Measurements from ENCODE around the gene HNRNPA2B1.
"Not testable (repeated sequence)": the region's sequence is repeated elsewhere in the genome, so short reads cannot be mapped to it uniquely, and the experiment has no call there.

Gene HNRNPA2B1

DNA sequence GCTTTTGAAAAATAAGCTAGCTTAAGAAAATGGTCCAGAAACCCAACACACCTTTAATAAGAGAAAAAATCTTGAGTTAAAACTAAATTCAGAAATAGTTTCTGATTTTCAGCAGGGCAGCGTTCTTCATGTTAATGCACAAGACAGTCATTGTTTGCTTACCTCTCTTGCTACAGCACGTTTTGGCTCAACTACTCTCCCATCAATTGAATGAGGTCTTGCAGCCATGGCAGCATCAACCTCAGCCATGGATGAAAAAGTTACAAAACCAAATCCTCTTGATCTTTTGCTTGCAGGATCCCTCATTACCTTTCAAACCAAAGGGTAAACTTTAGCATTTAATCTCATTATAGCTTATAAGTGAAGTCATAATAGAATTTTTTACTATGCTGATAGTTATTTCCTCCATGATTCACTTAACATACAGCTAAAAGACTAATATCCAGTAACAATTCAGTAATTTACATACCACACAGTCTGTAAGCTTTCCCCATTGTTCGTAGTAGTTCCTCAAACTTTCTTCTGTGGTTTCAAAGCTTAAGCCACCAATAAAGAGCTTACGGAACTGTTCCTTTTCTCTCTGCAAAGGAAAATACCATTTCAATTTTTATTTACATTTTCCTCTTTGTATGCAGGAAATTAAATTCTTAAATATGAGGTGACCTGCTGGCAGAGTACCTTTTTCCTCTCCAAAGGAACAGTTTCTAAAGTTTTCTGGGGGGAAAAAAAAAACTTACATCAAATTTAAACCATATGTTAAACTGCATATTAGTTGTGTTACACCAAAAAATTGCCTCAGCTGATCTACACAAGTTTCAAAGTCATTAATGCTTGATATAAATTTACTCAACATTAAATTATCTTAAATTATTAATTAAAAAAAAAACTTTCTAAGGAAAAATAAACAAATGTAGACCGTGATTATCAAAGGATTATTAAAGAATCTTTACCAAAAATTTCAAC, 3.1 kb downstream of the HNRNPA2B1 start:
- DNase-seq (ENCODE audit: low read depth), result no peak
- Histone ChIP-seq H3K27me3 (replicated peaks; ENCODE audit: control insufficient read depth, insufficient read depth, low read length) (no peaks in the 10 kb centered on the region), H3K4me3 (ENCODE audit: low read length) (peak overlapping the region; percentile 99), H3K9ac (ENCODE audit: low read length) (peak overlapping the region; percentile 100), H3K36me3 (ENCODE audit: control insufficient read depth, insufficient read depth, low read length, severe bottlenecking) (peaks cover 53% of the 10 kb centered on the region), H3K4me1 (ENCODE audit: control insufficient read depth, insufficient read depth, low read length) (peaks cover 43% of the 10 kb centered on the region), H3K9me3 (ENCODE audit: control insufficient read depth, low read length) (no peaks in the 10 kb centered on the region)

DNA sequence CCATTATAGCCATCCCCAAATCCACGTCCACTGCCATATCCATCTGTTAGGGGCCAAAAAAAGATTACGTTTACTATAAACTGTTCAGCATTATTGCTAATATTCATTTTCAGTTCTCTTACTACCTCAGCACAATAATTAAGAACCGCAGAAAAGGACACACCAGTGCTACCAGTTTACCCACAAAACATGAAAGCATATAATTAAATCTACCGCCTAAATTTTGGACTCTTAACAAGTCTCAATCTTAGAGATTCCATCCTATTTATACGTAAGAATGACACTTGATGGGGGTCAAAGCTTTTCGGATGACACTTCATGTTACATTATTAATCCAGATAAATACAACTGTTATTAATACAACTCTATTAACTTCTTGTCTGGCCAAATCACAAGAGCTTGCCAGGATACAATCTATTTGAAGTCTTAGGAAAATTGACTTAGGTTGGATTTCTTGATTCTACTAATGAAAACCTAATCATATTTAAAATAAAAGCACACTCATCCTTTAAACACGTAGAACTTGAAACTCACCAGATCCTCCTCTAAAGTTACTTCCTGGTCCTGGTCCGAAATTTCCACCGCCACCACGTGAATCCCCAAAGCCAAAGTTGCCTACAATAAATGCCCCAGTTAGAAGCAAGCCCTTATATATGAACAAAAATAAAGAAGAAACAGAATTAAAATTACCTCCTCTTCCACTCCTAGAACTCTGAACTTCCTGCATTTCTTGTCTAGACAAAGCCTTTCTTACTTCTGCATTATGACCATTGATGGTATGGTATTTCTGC, 4.5 kb downstream of the HNRNPA2B1 start:
- H3K27me3 ChIP-seq (replicated peaks; ENCODE audit: control insufficient read depth, insufficient read depth, low read length), result no peaks in the 10 kb centered on the region
- no peaks in the 10 kb centered on the region for H3K9me3 ChIP-seq (ENCODE audit: control insufficient read depth, low read length)
- peaks cover 67% of the 10 kb centered on the region for H3K36me3 ChIP-seq (ENCODE audit: control insufficient read depth, insufficient read depth, low read length, severe bottlenecking)
- peak overlapping the region; percentile 99 for H3K4me3 ChIP-seq (ENCODE audit: low read length)
- DNase-seq (ENCODE audit: low read depth), result no peak
- peaks cover 43% of the 10 kb centered on the region for H3K4me1 ChIP-seq (ENCODE audit: control insufficient read depth, insufficient read depth, low read length)
- peak overlapping the region; percentile 100 for H3K9ac ChIP-seq (ENCODE audit: low read length)

DNA sequence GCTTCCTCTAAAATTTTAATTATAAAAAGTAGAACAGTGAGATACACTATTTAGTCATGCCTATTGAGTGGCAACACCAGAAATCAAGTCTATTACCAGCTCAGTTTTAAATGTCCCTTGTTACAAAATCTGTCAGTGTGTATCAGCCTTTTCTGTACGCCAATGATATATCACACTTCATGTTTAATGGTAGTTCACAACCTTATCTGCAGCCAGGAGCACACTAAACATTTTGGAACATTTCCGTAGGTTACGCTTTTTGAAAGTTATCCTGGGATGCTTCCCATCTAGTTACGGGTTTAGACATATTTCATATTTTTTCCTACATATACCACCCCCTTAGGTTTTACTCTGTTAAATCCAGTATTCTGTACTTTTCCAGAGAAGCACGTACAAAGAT, 5.4 kb downstream of the HNRNPA2B1 start:
- peak overlapping the region; percentile 100 for H3K9ac ChIP-seq (ENCODE audit: low read length)
- H3K4me3 ChIP-seq (ENCODE audit: low read length), result peak overlapping the region; percentile 24
- no peaks in the 10 kb centered on the region for H3K27me3 ChIP-seq (replicated peaks; ENCODE audit: control insufficient read depth, insufficient read depth, low read length)
- no peak for DNase-seq (ENCODE audit: low read depth)
- peaks cover 75% of the 10 kb centered on the region for H3K36me3 ChIP-seq (ENCODE audit: control insufficient read depth, insufficient read depth, low read length, severe bottlenecking)
- peaks cover 48% of the 10 kb centered on the region for H3K4me1 ChIP-seq (ENCODE audit: control insufficient read depth, insufficient read depth, low read length)
- H3K9me3 ChIP-seq (ENCODE audit: control insufficient read depth, low read length), result no peaks in the 10 kb centered on the region

DNA sequence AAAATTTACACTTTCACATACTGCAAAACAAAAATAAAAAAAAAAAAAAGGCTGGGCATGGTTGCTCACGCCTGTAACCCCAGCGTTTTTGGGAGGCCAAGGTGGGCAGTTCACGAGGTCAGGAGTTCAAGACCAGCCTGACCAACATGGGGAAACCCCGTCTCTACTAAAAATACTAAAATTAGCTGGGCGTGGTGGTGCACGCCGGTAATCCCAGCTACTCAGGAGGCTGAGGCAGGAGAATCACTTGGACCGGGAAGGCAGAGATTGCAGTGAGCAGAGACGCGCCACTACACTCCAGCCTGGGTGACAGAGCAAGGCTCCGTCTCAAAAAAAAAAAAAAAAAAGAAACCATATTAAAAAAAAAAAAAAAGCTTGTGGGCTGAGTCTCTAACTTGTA, 5.8 kb downstream of the HNRNPA2B1 start:
- H3K27me3 ChIP-seq (replicated peaks; ENCODE audit: control insufficient read depth, insufficient read depth, low read length); H3K9me3 ChIP-seq (ENCODE audit: control insufficient read depth, low read length); DNase-seq (ENCODE audit: low read depth); H3K4me3 ChIP-seq (ENCODE audit: low read length); H3K9ac ChIP-seq (ENCODE audit: low read length): not testable (repeated sequence)
- Histone ChIP-seq H3K36me3 (ENCODE audit: control insufficient read depth, insufficient read depth, low read length, severe bottlenecking) (peaks cover 80% of the 10 kb centered on the region), H3K4me1 (ENCODE audit: control insufficient read depth, insufficient read depth, low read length) (peaks cover 48% of the 10 kb centered on the region)

DNA sequence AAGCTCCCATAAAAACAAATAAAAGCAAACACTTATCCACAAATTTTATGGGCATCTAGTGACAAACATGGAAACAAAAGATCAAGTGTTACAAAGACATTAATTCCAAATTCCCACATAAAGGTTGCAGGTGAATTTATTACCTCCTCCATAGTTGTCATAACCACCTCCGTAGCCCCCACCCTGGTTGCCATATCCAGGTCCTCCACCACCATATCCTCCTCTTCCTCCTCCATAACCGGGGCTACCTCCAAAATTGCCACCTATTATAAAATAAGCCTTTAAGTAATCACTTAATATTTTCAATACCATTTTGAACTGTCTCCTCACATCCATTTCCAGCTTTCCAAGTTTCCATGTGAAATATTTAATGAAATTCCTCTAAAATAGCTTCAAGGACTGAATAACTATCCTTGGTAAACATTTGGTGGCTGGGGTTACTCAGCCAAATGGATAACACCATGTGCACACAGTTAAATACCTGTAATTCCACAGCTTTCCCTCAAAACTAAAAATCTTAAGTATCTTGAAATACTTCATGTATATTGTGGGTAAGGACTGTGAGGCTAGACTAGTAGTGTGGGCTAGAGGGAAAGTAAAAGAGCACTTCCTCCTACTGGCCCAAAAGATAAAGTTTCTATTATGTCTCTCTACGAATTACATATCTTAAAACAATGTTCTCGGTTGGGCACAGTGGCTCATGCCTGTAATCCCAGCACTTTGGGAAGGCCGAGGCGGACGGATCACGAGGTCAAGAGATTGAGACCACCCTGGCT, 6.9 kb downstream of the HNRNPA2B1 start:
- no peak for DNase-seq (ENCODE audit: low read depth)
- H3K9me3 ChIP-seq (ENCODE audit: control insufficient read depth, low read length), result no peaks in the 10 kb centered on the region
- no peak overlapping the region for H3K4me3 ChIP-seq (ENCODE audit: low read length)
- peak overlapping the region; percentile 20 for H3K9ac ChIP-seq (ENCODE audit: low read length)
- H3K4me1 ChIP-seq (ENCODE audit: control insufficient read depth, insufficient read depth, low read length), result peaks cover 52% of the 10 kb centered on the region
- no peaks in the 10 kb centered on the region for H3K27me3 ChIP-seq (replicated peaks; ENCODE audit: control insufficient read depth, insufficient read depth, low read length)
- H3K36me3 ChIP-seq (ENCODE audit: control insufficient read depth, insufficient read depth, low read length, severe bottlenecking), result peaks cover 91% of the 10 kb centered on the region

DNA sequence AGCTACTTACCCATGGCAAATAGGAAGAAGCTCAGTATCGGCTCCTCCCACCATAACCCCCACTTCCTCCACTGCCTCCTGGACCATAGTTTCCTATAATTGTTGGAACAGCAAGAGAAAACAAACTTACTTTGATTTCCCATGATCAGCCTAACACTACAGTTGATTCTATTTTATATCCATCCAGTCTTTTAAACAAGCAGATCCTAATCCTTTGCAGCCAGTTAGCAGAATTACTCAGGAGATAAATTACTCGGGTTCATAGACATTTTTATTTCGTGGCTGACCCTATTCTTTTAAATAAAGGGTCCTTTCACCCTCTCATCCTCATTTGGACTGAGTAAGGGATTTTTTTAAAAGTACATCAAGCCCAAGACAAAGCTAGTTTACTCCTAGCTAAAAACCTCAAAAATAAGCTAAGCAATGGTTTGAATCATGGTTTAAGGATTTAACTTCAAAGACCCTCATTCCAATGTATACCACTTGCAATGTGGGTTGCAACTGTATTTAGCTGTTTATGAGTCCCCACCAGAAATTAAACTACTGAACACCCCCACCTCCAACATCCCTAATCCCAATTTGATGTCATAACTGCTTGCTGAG, 8.0 kb downstream of the HNRNPA2B1 start:
- H3K9ac ChIP-seq (ENCODE audit: low read length), result no peak overlapping the region
- peaks cover 100% of the 10 kb centered on the region for H3K36me3 ChIP-seq (ENCODE audit: control insufficient read depth, insufficient read depth, low read length, severe bottlenecking)
- no peak overlapping the region for H3K4me3 ChIP-seq (ENCODE audit: low read length)

DNA sequence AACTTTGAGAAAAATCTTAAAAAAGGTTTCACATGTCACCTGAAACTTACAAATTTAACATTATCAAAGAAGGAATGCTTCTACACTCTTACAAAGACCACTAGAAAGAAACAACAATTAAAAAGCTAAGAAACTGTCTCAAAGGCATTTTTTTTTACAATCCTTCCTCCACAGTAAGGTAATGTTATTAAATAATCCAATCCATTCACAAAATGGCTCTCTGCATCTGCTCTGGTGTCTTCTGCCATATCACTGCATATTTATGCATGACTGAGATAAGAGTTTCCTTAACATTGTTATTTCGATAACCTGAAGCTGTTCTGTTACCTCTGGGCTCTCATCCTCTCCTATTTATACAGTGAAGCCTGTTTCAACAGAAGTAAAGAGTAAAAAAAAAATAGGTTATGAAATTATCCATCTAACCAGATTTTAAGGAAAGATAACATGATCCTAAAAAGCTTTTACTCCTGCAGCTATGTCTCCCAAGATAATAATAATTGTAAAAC, 8.5 kb downstream of the HNRNPA2B1 start:
- H3K4me3 ChIP-seq (ENCODE audit: low read length), result no peak overlapping the region
- no peak overlapping the region for H3K9ac ChIP-seq (ENCODE audit: low read length)
- DNase-seq (ENCODE audit: low read depth), result no peak
- H3K36me3 ChIP-seq (ENCODE audit: control insufficient read depth, insufficient read depth, low read length, severe bottlenecking), result peaks cover 99% of the 10 kb centered on the region
- H3K4me1 ChIP-seq (ENCODE audit: control insufficient read depth, insufficient read depth, low read length), result peaks cover 58% of the 10 kb centered on the region
- H3K9me3 ChIP-seq (ENCODE audit: control insufficient read depth, low read length), result no peaks in the 10 kb centered on the region
- no peaks in the 10 kb centered on the region for H3K27me3 ChIP-seq (replicated peaks; ENCODE audit: control insufficient read depth, insufficient read depth, low read length)

More for the DNA sequence above, 8.0 kb downstream of the HNRNPA2B1 start:
- Histone ChIP-seq H3K9me3 (ENCODE audit: control insufficient read depth, low read length) (no peaks in the 10 kb centered on the region), H3K27me3 (replicated peaks; ENCODE audit: control insufficient read depth, insufficient read depth, low read length) (no peaks in the 10 kb centered on the region), H3K4me1 (ENCODE audit: control insufficient read depth, insufficient read depth, low read length) (peaks cover 58% of the 10 kb centered on the region)
- no peak for DNase-seq (ENCODE audit: low read depth)

DNA sequence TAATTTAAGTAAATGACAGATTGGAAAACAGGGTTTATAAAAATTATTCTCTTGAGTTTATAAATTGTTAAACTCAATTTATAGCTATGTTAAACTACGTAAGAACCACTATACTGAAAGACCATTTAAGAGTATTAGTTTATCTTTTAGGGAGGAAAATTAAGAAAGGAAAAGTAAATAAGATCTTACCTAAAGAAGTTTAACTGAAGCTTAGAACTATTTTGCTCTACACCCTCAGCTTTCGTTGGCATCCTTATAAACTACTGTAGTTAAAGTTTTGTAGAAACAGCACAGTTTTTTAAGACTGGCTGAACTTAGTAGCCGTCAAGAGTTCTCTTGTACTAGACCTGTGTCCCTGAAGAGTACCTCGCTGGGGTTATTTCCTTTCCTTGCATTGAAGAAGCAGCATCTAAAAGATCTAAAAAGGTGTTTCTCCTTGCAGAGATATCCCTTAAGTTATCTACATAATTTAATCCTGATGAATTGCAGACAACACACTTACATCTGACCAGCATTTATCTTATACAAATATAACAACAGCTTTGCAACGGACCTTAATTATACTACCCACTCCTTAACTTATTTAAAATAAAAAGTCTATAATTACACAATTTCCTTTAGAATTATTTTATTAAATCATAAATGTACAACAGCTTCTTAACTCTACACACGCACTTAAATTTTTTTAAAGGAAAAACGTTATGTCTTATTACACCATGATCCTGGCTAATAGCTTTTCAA, 9.1 kb downstream of the HNRNPA2B1 start:
- Histone ChIP-seq H3K9ac (ENCODE audit: low read length) (no peak overlapping the region), H3K27me3 (replicated peaks; ENCODE audit: control insufficient read depth, insufficient read depth, low read length) (no peaks in the 10 kb centered on the region), H3K36me3 (ENCODE audit: control insufficient read depth, insufficient read depth, low read length, severe bottlenecking) (peaks cover 96% of the 10 kb centered on the region), H3K4me1 (ENCODE audit: control insufficient read depth, insufficient read depth, low read length) (peaks cover 58% of the 10 kb centered on the region), H3K9me3 (ENCODE audit: control insufficient read depth, low read length) (no peaks in the 10 kb centered on the region), H3K4me3 (ENCODE audit: low read length) (no peak overlapping the region)
- no peak for DNase-seq (ENCODE audit: low read depth)

DNA sequence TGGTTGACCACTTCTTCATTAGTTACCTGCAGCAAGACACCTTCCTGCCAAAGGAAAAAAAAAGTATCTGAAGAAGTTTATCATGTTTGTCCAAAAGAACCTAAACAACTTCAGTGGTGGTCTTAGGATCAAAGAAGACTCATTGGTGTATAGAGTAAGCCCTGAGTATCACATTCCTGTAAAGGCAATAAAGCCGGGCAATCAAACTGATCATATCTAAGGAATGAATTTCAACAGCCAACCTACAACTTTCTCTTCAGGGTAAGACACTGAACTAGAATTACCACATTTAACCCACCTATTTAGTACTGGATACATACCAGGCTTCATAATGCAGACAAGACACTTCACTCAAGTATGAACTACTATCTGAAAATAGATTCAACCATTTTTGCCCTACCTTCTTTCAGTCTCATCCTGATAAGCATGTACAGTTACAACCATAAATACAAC, 10.1 kb downstream of the HNRNPA2B1 start:
- DNase-seq (ENCODE audit: low read depth), result no peak
- H3K4me3 ChIP-seq (ENCODE audit: low read length), result no peak overlapping the region
- H3K9me3 ChIP-seq (ENCODE audit: control insufficient read depth, low read length), result no peaks in the 10 kb centered on the region
- H3K9ac ChIP-seq (ENCODE audit: low read length), result no peak overlapping the region
- H3K36me3 ChIP-seq (ENCODE audit: control insufficient read depth, insufficient read depth, low read length, severe bottlenecking), result peaks cover 89% of the 10 kb centered on the region
- H3K27me3 ChIP-seq (replicated peaks; ENCODE audit: control insufficient read depth, insufficient read depth, low read length), result no peaks in the 10 kb centered on the region
- H3K4me1 ChIP-seq (ENCODE audit: control insufficient read depth, insufficient read depth, low read length), result peaks cover 50% of the 10 kb centered on the region

DNA sequence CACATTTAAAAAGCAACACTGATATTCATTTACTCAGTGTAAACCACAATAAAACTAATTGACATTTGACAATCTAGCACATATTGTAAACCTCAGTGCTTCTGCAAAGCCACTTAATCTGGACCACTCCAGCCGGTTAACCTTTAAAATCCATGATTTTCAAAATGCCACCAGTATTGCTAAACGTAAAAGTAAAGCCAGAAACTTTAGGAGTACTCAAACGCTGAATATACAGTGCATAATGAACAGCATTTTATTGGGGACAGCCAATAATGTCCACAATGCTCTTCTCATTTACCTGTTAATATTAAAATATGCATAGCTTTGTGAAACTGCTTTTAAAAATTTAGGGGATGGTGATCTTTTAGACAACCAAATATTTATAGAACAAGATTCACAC, 10.8 kb downstream of the HNRNPA2B1 start:
- DNase-seq (ENCODE audit: low read depth), result no peak
- H3K4me1 ChIP-seq (ENCODE audit: control insufficient read depth, insufficient read depth, low read length), result peaks cover 51% of the 10 kb centered on the region
- no peak overlapping the region for H3K9ac ChIP-seq (ENCODE audit: low read length)
- no peaks in the 10 kb centered on the region for H3K9me3 ChIP-seq (ENCODE audit: control insufficient read depth, low read length)
- no peak overlapping the region for H3K4me3 ChIP-seq (ENCODE audit: low read length)
- no peaks in the 10 kb centered on the region for H3K27me3 ChIP-seq (replicated peaks; ENCODE audit: control insufficient read depth, insufficient read depth, low read length)
- H3K36me3 ChIP-seq (ENCODE audit: control insufficient read depth, insufficient read depth, low read length, severe bottlenecking), result peaks cover 86% of the 10 kb centered on the region

All from adipocyte (in vitro differentiated cells).